H9 (cell line): ENCODE results near the gene SLC2A4RG. TPM values are rescaled to one million over a fixed set of nuclear protein-coding genes. Genes with fewer than 3 reads are reported as not detected.

Experiments
- DNase-seq: peaks from one replicate; pipeline ENCODE4 v3.0.0-alpha.2; 2017
- H2AFZ ChIP-seq: one replicate; pipeline ENCODE4 v1.6.1; 2013; ENCODE audit warnings: mild to moderate bottlenecking, low read length, control low read depth, moderate library complexity
- H2AK5ac ChIP-seq: 2 replicates; pipeline ENCODE4 v1.6.1; 2013; ENCODE audit warnings: low read length, control low read depth, mixed read lengths; ENCODE audit not compliant: insufficient read length
- H2BK120ac ChIP-seq: one replicate; pipeline ENCODE4 v1.6.1; 2013; ENCODE audit warnings: low read depth, mild to moderate bottlenecking, low read length, control low read depth, inconsistent platforms; ENCODE audit not compliant: poor library complexity, severe bottlenecking
- H2BK12ac ChIP-seq: 2 replicates; pipeline ENCODE4 v1.6.1; 2013; ENCODE audit warnings: low read length, control low read depth, mixed read lengths, low read depth; ENCODE audit not compliant: insufficient read length
- H2BK15ac ChIP-seq: 2 replicates; pipeline ENCODE4 v1.6.1; 2013; ENCODE audit warnings: low read depth, low read length, control low read depth
- H2BK20ac ChIP-seq: one replicate; pipeline ENCODE4 v1.6.1; 2013; ENCODE audit warnings: low read depth, mild to moderate bottlenecking, low read length, control low read depth, inconsistent platforms; ENCODE audit not compliant: poor library complexity, severe bottlenecking
- H2BK5ac ChIP-seq: 2 replicates; pipeline ENCODE4 v1.6.1; 2013; ENCODE audit warnings: low read length, control low read depth, mixed read lengths; ENCODE audit not compliant: insufficient read length
- H3K14ac ChIP-seq: 2 replicates; pipeline ENCODE4 v1.6.1; 2013; ENCODE audit warnings: low read length, control low read depth; ENCODE audit not compliant: insufficient read depth
- H3K18ac ChIP-seq: 2 replicates; pipeline ENCODE4 v1.6.1; 2013; ENCODE audit warnings: low read depth, mild to moderate bottlenecking, mixed read lengths, low read length, control low read depth; ENCODE audit not compliant: insufficient read length
- H3K23ac ChIP-seq: 2 replicates; pipeline ENCODE4 v1.6.1; 2013; ENCODE audit warnings: low read length, control low read depth, mixed read lengths, low read depth; ENCODE audit not compliant: insufficient read length
- H3K23me2 ChIP-seq: 2 replicates; pipeline ENCODE4 v1.6.1; 2013; ENCODE audit warnings: low read depth, mild to moderate bottlenecking, mixed read lengths, low read length, control low read depth; ENCODE audit not compliant: insufficient read length, poor library complexity, severe bottlenecking
- H3K27ac ChIP-seq: 2 replicates; pipeline ENCODE4 v1.5.1; 2013; ENCODE audit warnings: low read length, control low read depth, mixed read lengths, low read depth; ENCODE audit not compliant: insufficient read length
- H3K27me3 ChIP-seq: 2 replicates; pipeline ENCODE4 v1.6.1; 2013; ENCODE audit warnings: low read length, control low read depth, inconsistent platforms; ENCODE audit not compliant: insufficient read depth
- H3K4ac ChIP-seq: 2 replicates; pipeline ENCODE4 v1.6.1; 2013; ENCODE audit warnings: low read depth, mild to moderate bottlenecking, control low read depth, inconsistent platforms, low read length, moderate library complexity
- H3K4me1 ChIP-seq: 2 replicates; pipeline ENCODE4 v1.6.1; 2013; ENCODE audit warnings: low read length, control low read depth, inconsistent platforms; ENCODE audit not compliant: insufficient read depth
- H3K4me2 ChIP-seq: 2 replicates; pipeline ENCODE4 v1.6.1; 2013; ENCODE audit warnings: low read length, control low read depth, mixed read lengths; ENCODE audit not compliant: insufficient read length, insufficient read depth
- H3K56ac ChIP-seq: 2 replicates; pipeline ENCODE4 v1.6.1; 2013; ENCODE audit warnings: low read depth, mild to moderate bottlenecking, mixed read lengths, low read length, control low read depth; ENCODE audit not compliant: insufficient read length
- H3K79me1 ChIP-seq: 2 replicates; pipeline ENCODE4 v1.6.1; 2013; ENCODE audit warnings: low read depth, mild to moderate bottlenecking, moderate library complexity, low read length, control low read depth, inconsistent platforms; ENCODE audit not compliant: insufficient read depth, poor library complexity, severe bottlenecking
- H3K79me2 ChIP-seq: 2 replicates; pipeline ENCODE4 v1.6.1; 2013; ENCODE audit warnings: low read length, control low read depth, inconsistent platforms; ENCODE audit not compliant: insufficient read depth
- H3K9ac ChIP-seq: 2 replicates; pipeline ENCODE4 v1.6.1; 2013; ENCODE audit warnings: low read length, control low read depth, mixed read lengths; ENCODE audit not compliant: insufficient read length; ENCODE audit errors: extremely low read depth
- H3K9me3 ChIP-seq: one replicate; pipeline ENCODE4 v1.6.1; 2013; ENCODE audit warnings: low read depth, low read length, inconsistent platforms; ENCODE audit not compliant: control insufficient read depth
- H3T11ph ChIP-seq: one replicate; pipeline ENCODE4 v1.6.1; 2013; ENCODE audit warnings: mild to moderate bottlenecking, low read length, control low read depth, inconsistent platforms
- H4K20me1 ChIP-seq: one replicate; pipeline ENCODE4 v1.6.1; 2013; ENCODE audit not compliant: control insufficient read depth, insufficient read length, insufficient read depth
- H4K5ac ChIP-seq: 2 replicates; pipeline ENCODE4 v1.6.1; 2013; ENCODE audit warnings: low read depth, mild to moderate bottlenecking, mixed read lengths, low read length, control low read depth; ENCODE audit not compliant: insufficient read length
- H4K8ac ChIP-seq: replicated peaks from 2 replicates; pipeline ENCODE4 v1.6.1; 2013; ENCODE audit warnings: low read length, control low read depth, mixed read lengths, low read depth; ENCODE audit not compliant: insufficient read length
- H4K91ac ChIP-seq: 2 replicates; pipeline ENCODE4 v1.6.1; 2013; ENCODE audit warnings: low read depth, mild to moderate bottlenecking, moderate library complexity, mixed read lengths, low read length, control low read depth; ENCODE audit not compliant: insufficient read length
- H3K27ac Mint-ChIP-seq, 3 experiments: 2 replicates in 2 of 3; 3 replicates in 1 of 3; pipeline ENCODE4 v1.8.0; 2020 to 2021; ENCODE audit warnings: mixed read lengths in 3 of 3, mild to moderate bottlenecking in 1 of 3, moderate library complexity in 1 of 3
- H3K27me3 Mint-ChIP-seq: 2 replicates; pipeline ENCODE4 v1.8.0; 2021; ENCODE audit warnings: low read depth, mild to moderate bottlenecking, moderate library complexity, mixed read lengths
- H3K36me3 Mint-ChIP-seq, 3 experiments: 2 replicates in 2 of 3; 3 replicates in 1 of 3; pipeline ENCODE4 v1.8.0; 2020 to 2021; ENCODE audit warnings: low read depth in 3 of 3, mixed read lengths in 3 of 3; ENCODE audit not compliant: insufficient read depth in 1 of 3
- H3K4me1 Mint-ChIP-seq, 2 experiments: 2 replicates each; pipeline ENCODE4 v1.8.0; 2020; ENCODE audit warnings: mixed read lengths in 2 of 2
- H3K4me3 Mint-ChIP-seq, 2 experiments: 2 replicates in 1 of 2; 3 replicates in 1 of 2; pipeline ENCODE4 v1.8.0; 2020 to 2021; ENCODE audit warnings: mild to moderate bottlenecking in 2 of 2, mixed read lengths in 2 of 2, moderate library complexity in 1 of 2
- H3K9me3 Mint-ChIP-seq, 2 experiments: 2 replicates in 1 of 2; 3 replicates in 1 of 2; pipeline ENCODE4 v1.8.0; 2020; ENCODE audit warnings: mild to moderate bottlenecking in 2 of 2, mixed read lengths in 2 of 2, moderate library complexity in 1 of 2
- WGBS: extraction: QIAGEN DNeasy Blood & Tissue Kit; methylation state at CpG from one replicate; pipeline ENCODE4 v1.1.7; 2013; ENCODE audit warnings: missing lambda C conversion rate, low lambda C conversion rate, mixed read lengths; ENCODE audit not compliant: insufficient read length; ENCODE audit errors: extremely low coverage; 5-methylcytosine and 5-hydroxymethylcytosine counted together
- total RNA-seq: library from RNA; stranded (reverse); gene quantifications from 2 replicates; pipeline ENCODE4 v1.2.1, GENCODE V29; 2021
- TF ChIP-seq, protein P1 (sequence below): fragments of 200-600 bp; sonication (generic); conservative IDR thresholded peaks from 3 replicates; pipeline ENCODE4 v1.8.0; 2021; ENCODE audit warnings: antibody characterized with exemption, mild to moderate bottlenecking

The SLC2A4RG gene
- total RNA-seq, 1 experiment from 2014 or later: 43.9 TPM

DNA sequence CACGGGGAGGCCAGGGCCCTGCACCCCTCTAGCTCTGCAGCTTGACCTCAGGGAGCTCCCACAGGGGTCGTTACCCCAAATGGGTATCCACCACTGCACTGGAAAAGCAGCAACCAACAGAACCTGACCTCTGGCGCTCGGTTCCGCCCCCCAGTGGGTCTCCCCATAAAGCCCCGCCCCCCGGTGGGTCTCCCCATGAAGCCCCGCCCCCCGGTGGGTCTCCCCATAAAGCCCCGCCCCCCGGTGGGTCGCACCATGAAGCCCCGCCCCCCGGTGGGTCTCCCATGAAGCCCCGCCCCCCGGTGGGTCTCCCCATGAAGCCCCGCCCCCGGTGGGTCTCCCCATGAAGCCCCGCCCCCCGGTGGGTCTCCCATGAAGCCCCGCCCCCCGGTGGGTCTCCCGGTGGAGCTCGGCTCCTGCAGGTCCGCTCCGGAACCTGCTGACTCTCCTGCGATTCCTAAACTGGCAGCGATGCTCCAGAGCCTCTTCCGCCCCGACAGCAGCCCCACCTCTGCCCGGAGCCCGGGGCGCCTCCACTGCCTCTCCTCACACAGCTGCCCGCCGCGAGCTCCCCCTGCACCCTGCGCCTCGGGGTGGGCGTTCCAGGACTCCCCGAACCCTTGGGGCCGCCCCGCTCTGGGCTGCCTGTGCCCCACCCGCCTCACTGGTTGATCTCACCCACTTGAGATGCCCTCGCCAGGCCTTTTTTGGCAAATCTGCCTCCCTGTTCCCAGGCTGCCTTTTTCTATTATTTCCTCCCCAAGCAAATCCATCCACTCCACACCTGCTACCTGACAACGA, 12.1 kb downstream of the SLC2A4RG start:
- no peak overlapping the region for H2BK120ac ChIP-seq
- H3K23me2 ChIP-seq: no peaks in the 10 kb centered on the region
- no peak overlapping the region for H2AFZ ChIP-seq
- no peaks in the 10 kb centered on the region for H3K9me3 ChIP-seq
- TF ChIP-seq, protein P1, sequence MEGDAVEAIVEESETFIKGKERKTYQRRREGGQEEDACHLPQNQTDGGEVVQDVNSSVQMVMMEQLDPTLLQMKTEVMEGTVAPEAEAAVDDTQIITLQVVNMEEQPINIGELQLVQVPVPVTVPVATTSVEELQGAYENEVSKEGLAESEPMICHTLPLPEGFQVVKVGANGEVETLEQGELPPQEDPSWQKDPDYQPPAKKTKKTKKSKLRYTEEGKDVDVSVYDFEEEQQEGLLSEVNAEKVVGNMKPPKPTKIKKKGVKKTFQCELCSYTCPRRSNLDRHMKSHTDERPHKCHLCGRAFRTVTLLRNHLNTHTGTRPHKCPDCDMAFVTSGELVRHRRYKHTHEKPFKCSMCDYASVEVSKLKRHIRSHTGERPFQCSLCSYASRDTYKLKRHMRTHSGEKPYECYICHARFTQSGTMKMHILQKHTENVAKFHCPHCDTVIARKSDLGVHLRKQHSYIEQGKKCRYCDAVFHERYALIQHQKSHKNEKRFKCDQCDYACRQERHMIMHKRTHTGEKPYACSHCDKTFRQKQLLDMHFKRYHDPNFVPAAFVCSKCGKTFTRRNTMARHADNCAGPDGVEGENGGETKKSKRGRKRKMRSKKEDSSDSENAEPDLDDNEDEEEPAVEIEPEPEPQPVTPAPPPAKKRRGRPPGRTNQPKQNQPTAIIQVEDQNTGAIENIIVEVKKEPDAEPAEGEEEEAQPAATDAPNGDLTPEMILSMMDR: no peak
- H3K79me2 ChIP-seq: no peaks in the 10 kb centered on the region
- Mint-ChIP-seq H3K9me3 (no peaks in the 10 kb centered on the region), H3K36me3 (peaks cover 0 to 2% (median 0%) of the 10 kb centered on the region in 3 experiments; a peak in 1 of 7 replicates), H3K27ac (peak overlapping the region; percentile 23 to 84 (median 59); a peak in 4 of 7 replicates), H3K27me3 (no peaks in the 10 kb centered on the region), H3K4me3 (no peak overlapping the region), H3K4me1 (peaks cover 14 to 22% of the 10 kb centered on the region in 2 experiments)
- no peak overlapping the region for H3K56ac ChIP-seq
- no peak overlapping the region for H3T11ph ChIP-seq
- H4K8ac ChIP-seq: no peak overlapping the region
- no peak overlapping the region for H4K5ac ChIP-seq
- H3K4me2 ChIP-seq: no peak overlapping the region
- H4K20me1 ChIP-seq: no peaks in the 10 kb centered on the region
- H2BK5ac ChIP-seq: no peak overlapping the region
- no peaks in the 10 kb centered on the region for H3K27me3 ChIP-seq
- no peak overlapping the region for H3K4ac ChIP-seq
- no peak overlapping the region for H2BK12ac ChIP-seq
- H3K27ac ChIP-seq: no peak overlapping the region
- WGBS: no CpG with 5 or more reads among the region's 45 CpGs
- H4K91ac ChIP-seq: no peak overlapping the region
- peak; percentile 74 for DNase-seq
- H2BK20ac ChIP-seq: no peak overlapping the region
- no peak overlapping the region for H2AK5ac ChIP-seq
- H3K9ac ChIP-seq: no peak overlapping the region
- H3K79me1 ChIP-seq: no peaks in the 10 kb centered on the region
- no peak overlapping the region for H2BK15ac ChIP-seq
- no peak overlapping the region for H3K23ac ChIP-seq
- H3K18ac ChIP-seq: no peak overlapping the region
- no peaks in the 10 kb centered on the region; the same call in 1 of the 2 replicates for H3K4me1 ChIP-seq
- H3K14ac ChIP-seq: no peak overlapping the region
